Measurements from ENCODE around the gene USF3. TPM values are rescaled to one million over a fixed set of nuclear protein-coding genes. Genes with fewer than 3 reads are reported as not detected.

USF3 gene
- total RNA-seq, 4 donors from 2014 or later: 14.2 to 27.1 (median 21.4) TPM

- TF ChIP-seq CTCF (IDR thresholded peaks at IDR 0.05) (no peak), POLR2A (IDR thresholded peaks at IDR 0.05) (no peak)
- no peak overlapping the region for H3K4me3 ChIP-seq
- no peaks in the 10 kb centered on the region for H3K27me3 ChIP-seq
- no peaks in the 10 kb centered on the region for H3K36me3 ChIP-seq
- intact Hi-C loops (cut with DNase I; ENCODE audit: low total_unique reads): no loop called here
- H3K27ac ChIP-seq: no peak overlapping the region
- no peak for DNase-seq
- H3K9me3 ChIP-seq: no peaks in the 10 kb centered on the region
- no peaks in the 10 kb centered on the region for H3K4me1 ChIP-seq
Measured at GRCh38 chr3:113659101-113659541, 37.3 kb downstream of the USF3 start.

- intact Hi-C loops (cut with DNase I; ENCODE audit: low total_unique reads): no loop called here
Measured at GRCh38 chr3:113658107-113658506, 38.3 kb downstream of the USF3 start.

GRCh38 chr3:113654851-113655250, 41.6 kb downstream of the USF3 start:
- Histone ChIP-seq H3K4me3 (no peak overlapping the region), H3K4me1 (no peaks in the 10 kb centered on the region), H3K27ac (no peak overlapping the region), H3K27me3 (no peaks in the 10 kb centered on the region), H3K36me3 (no peaks in the 10 kb centered on the region), H3K9me3 (no peaks in the 10 kb centered on the region)
- TF ChIP-seq CTCF (IDR thresholded peaks at IDR 0.05) (no peak), POLR2A (IDR thresholded peaks at IDR 0.05) (no peak)
- intact Hi-C loops (cut with DNase I; ENCODE audit: low total_unique reads): no loop called here
- DNase-seq: no peak

More at GRCh38 chr3:113658107-113658506, 38.3 kb downstream of the USF3 start:
- no peak for TF ChIP-seq CTCF (IDR thresholded peaks at IDR 0.05)
- TF ChIP-seq POLR2A (IDR thresholded peaks at IDR 0.05): no peak
- Histone ChIP-seq H3K27ac (no peak overlapping the region), H3K9me3 (no peaks in the 10 kb centered on the region), H3K4me1 (no peaks in the 10 kb centered on the region), H3K4me3 (no peak overlapping the region), H3K27me3 (no peaks in the 10 kb centered on the region), H3K36me3 (no peaks in the 10 kb centered on the region)
- no peak for DNase-seq

- DNase-seq: no peak
- H3K4me1 ChIP-seq: no peaks in the 10 kb centered on the region
- no peaks in the 10 kb centered on the region for H3K9me3 ChIP-seq
- H3K36me3 ChIP-seq: no peaks in the 10 kb centered on the region
- no peak overlapping the region for H3K27ac ChIP-seq
- intact Hi-C loops (cut with DNase I; ENCODE audit: low total_unique reads): no loop called here
- no peak for TF ChIP-seq CTCF (IDR thresholded peaks at IDR 0.05)
- TF ChIP-seq POLR2A (IDR thresholded peaks at IDR 0.05): no peak
- H3K27me3 ChIP-seq: no peaks in the 10 kb centered on the region
- H3K4me3 ChIP-seq: no peak overlapping the region
Measured at GRCh38 chr3:113654310-113654709, 42.1 kb downstream of the USF3 start.

GRCh38 chr3:113649174-113649845, 47.1 kb downstream of the USF3 start:
- Histone ChIP-seq H3K9me3 (peaks cover 0 to 6% of the 10 kb centered on the region in 2 donors), H3K27ac (no peak overlapping the region), H3K36me3 (no peaks in the 10 kb centered on the region), H3K27me3 (no peaks in the 10 kb centered on the region), H3K4me1 (no peaks in the 10 kb centered on the region), H3K4me3 (no peak overlapping the region)
- TF ChIP-seq POLR2A (IDR thresholded peaks at IDR 0.05) (no peak), CTCF (IDR thresholded peaks at IDR 0.05) (no peak)
- no peak for DNase-seq
- intact Hi-C loops (cut with DNase I; ENCODE audit: low total_unique reads): no loop called here

All from uterus (tissue), 4 donors.